PC-9 (cell line): ENCODE measurements around the gene LDHD. TPM values are rescaled to one million over a fixed set of nuclear protein-coding genes. Genes with fewer than 3 reads are reported as not detected.

ENCODE experiments used
- BruUV-seq: library from RNA; stranded (reverse); fragments of 400-500 nt; replicated peaks from 2 replicates; lab custom pipeline; 2021; lab: Mats Ljungman, UMichigan
- CTCF ChIA-PET: fragments of 300-600 bp; sonication (Branson Sonifier 250); formaldehyde crosslinking; loops from one replicate; lab custom pipeline; 2022; ENCODE audit warnings: antibody characterized with exemption; lab: Charles Lee
- POLR2A ChIA-PET: fragments of 300-600 bp; sonication (Branson Sonifier 250); formaldehyde crosslinking; loops from one replicate; lab custom pipeline; 2022; ENCODE audit warnings: antibody characterized with exemption; ENCODE audit not compliant: unreplicated experiment; lab: Charles Lee
- DNase-seq, 2 experiments: peaks; one replicate each; pipeline versions ENCODE4 v3.0.0 to v3.0.0-alpha.2; 2015 to 2022; ENCODE audit warnings: mixed read lengths in 1 of 2
- H2AFZ ChIP-seq: fragments of 200-600 bp; sonication (generic); 2 replicates; pipeline ENCODE4 v1.8.1; 2017; ENCODE audit warnings: antibody characterized with exemption
- H3F3A ChIP-seq: fragments of 200-600 bp; sonication (generic); 2 replicates; pipeline ENCODE4 v1.8.1; 2017; ENCODE audit warnings: antibody characterized with exemption, mild to moderate bottlenecking, low read depth; ENCODE audit not compliant: insufficient read depth
- H3K27ac ChIP-seq: fragments of 200-600 bp; sonication (generic); 2 replicates; pipeline ENCODE4 v1.6.1; 2016; ENCODE audit warnings: mixed run types
- H3K27me3 ChIP-seq: fragments of 200-600 bp; sonication (generic); 2 replicates; pipeline ENCODE4 v1.6.1; 2016; ENCODE audit warnings: low read depth, mixed run types; ENCODE audit not compliant: insufficient read depth
- H3K36me3 ChIP-seq: fragments of 200-600 bp; sonication (generic); 2 replicates; pipeline ENCODE4 v1.6.1; 2016; ENCODE audit warnings: low read depth, mixed run types
- H3K4me1 ChIP-seq: fragments of 200-600 bp; sonication (generic); replicated peaks from 2 replicates; pipeline ENCODE4 v1.6.1; 2016; ENCODE audit warnings: mixed run types; ENCODE audit not compliant: insufficient read depth
- H3K4me2 ChIP-seq: fragments of 200-600 bp; sonication (generic); 2 replicates; pipeline ENCODE4 v1.6.1; 2017; ENCODE audit warnings: mixed run types
- H3K4me3 ChIP-seq: fragments of 200-600 bp; sonication (generic); 2 replicates; pipeline ENCODE4 v1.6.1; 2016; ENCODE audit warnings: mixed run types
- H3K79me2 ChIP-seq: fragments of 200-600 bp; sonication (generic); 2 replicates; pipeline ENCODE4 v1.6.1; 2017; ENCODE audit warnings: low read depth, mixed run types
- H3K9me2 ChIP-seq: fragments of 200-600 bp; sonication (generic); 2 replicates; pipeline ENCODE4 v1.8.1; 2017; ENCODE audit warnings: mild to moderate bottlenecking; ENCODE audit not compliant: insufficient read depth
- H3K9me3 ChIP-seq: fragments of 200-600 bp; sonication (generic); 2 replicates; pipeline ENCODE4 v1.8.1; 2016; ENCODE audit warnings: low read depth; ENCODE audit not compliant: insufficient read depth
- H4K20me1 ChIP-seq: fragments of 200-600 bp; sonication (generic); 2 replicates; pipeline ENCODE4 v1.8.1; 2017; ENCODE audit not compliant: insufficient read depth
- CTCF ChIP-seq: fragments of 200-600 bp; sonication (generic); conservative IDR thresholded peaks from 2 replicates; pipeline ENCODE4 v1.6.1; 2017; ENCODE audit warnings: mixed run types, antibody characterized with exemption, mild to moderate bottlenecking, moderate library complexity
- EZH2 ChIP-seq: fragments of 200-600 bp; sonication (generic); IDR thresholded peaks from 2 replicates; pipeline ENCODE4 v1.8.0; 2017; ENCODE audit warnings: antibody characterized with exemption, low read depth
- intact Hi-C: fragments of 100-400 bp; cut with micrococcal nuclease; formaldehyde crosslinking; loops from one replicate; pipeline ENCODE4 v1.10.0; 2022; ENCODE audit not compliant: unreplicated experiment
- total RNA-seq: library from RNA; stranded (reverse); gene quantifications from 2 replicates; pipeline ENCODE4 v1.2.3, GENCODE V29; 2021

LDHD gene
- total RNA-seq, 1 experiment from 2014 or later, result 1.3 TPM

GRCh38 chr16:75063549-75064088 is 53.0 kb downstream of the LDHD start:
- no peaks in the 10 kb centered on the region for H3K27me3 ChIP-seq
- no peak overlapping the region for H3K4me3 ChIP-seq
- no peak overlapping the region for H2AFZ ChIP-seq
- H3F3A ChIP-seq, result peaks cover 53% of the 10 kb centered on the region
- H3K4me1 ChIP-seq, result peaks cover 81% of the 10 kb centered on the region
- no peaks in the 10 kb centered on the region; the same call in 1 of the 2 replicates for H3K9me2 ChIP-seq
- CTCF ChIA-PET, result interaction anchor here (0.7 to 0.8 kb wide), 2 partner anchors 34 to 48 kb away, joined by 3 read pairs; no protein-coding TSS in a partner anchor
- peaks cover 95% of the 10 kb centered on the region for H3K79me2 ChIP-seq
- no peak for DNase-seq
- H3K27ac ChIP-seq, result peak overlapping the region; percentile 86
- TF ChIP-seq CTCF (no peak), EZH2 (no peak)
- H4K20me1 ChIP-seq, result no peaks in the 10 kb centered on the region
- POLR2A ChIA-PET, result interaction anchor here (0.7 to 1.2 kb wide), 2 partner anchors 46 to 75 kb away, joined by 4 to 8 read pairs; no protein-coding TSS in a partner anchor
- intact Hi-C loops, result loop anchor here (2.0 kb wide), 2 partner anchors 19 to 33 kb away; no protein-coding TSS in a partner anchor
- BruUV-seq, result no TSS peak
- peak overlapping the region; percentile 94 for H3K4me2 ChIP-seq
- H3K36me3 ChIP-seq, result no peaks in the 10 kb centered on the region
- no peaks in the 10 kb centered on the region for H3K9me3 ChIP-seq

GRCh38 chr16:75062976-75063346 is 53.6 kb downstream of the LDHD start:
- intact Hi-C loops, result loop anchor here (1.0 kb wide), 1 partner anchor 65 kb away; no protein-coding TSS in a partner anchor
- Histone ChIP-seq H3K27ac (peak overlapping the region; percentile 86), H3F3A (peaks cover 53% of the 10 kb centered on the region), H3K4me3 (no peak overlapping the region), H3K79me2 (peaks cover 95% of the 10 kb centered on the region), H3K4me1 (peaks cover 77% of the 10 kb centered on the region), H3K9me2 (no peaks in the 10 kb centered on the region; the same call in 1 of the 2 replicates), H3K9me3 (no peaks in the 10 kb centered on the region), H3K27me3 (no peaks in the 10 kb centered on the region), H2AFZ (no peak overlapping the region), H4K20me1 (no peaks in the 10 kb centered on the region), H3K36me3 (no peaks in the 10 kb centered on the region), H3K4me2 (peak overlapping the region; percentile 94)
- DNase-seq, result peak in 1 of 2 experiments; percentile 15
- TSS peak; percentile 19 for BruUV-seq
- POLR2A ChIA-PET, result interaction anchor here (0.7 to 1.2 kb wide), 3 partner anchors 19 to 74 kb away, joined by 4 to 8 read pairs (median 5); no protein-coding TSS in a partner anchor
- no peak for TF ChIP-seq CTCF
- TF ChIP-seq EZH2, result no peak
- CTCF ChIA-PET, result interaction anchor here (0.6 to 0.8 kb wide), 2 partner anchors 46 to 48 kb away, joined by 3 read pairs; no protein-coding TSS in a partner anchor

- Histone ChIP-seq H3K79me2 (peaks cover 95% of the 10 kb centered on the region), H3K27ac (peak overlapping the region; percentile 86), H3K4me1 (peaks cover 71% of the 10 kb centered on the region), H3K27me3 (no peaks in the 10 kb centered on the region), H3K4me2 (peak overlapping the region; percentile 94), H3K9me2 (no peaks in the 10 kb centered on the region; the same call in 1 of the 2 replicates), H3F3A (peaks cover 53% of the 10 kb centered on the region), H3K9me3 (no peaks in the 10 kb centered on the region), H2AFZ (no peak overlapping the region), H3K4me3 (no peak overlapping the region), H3K36me3 (no peaks in the 10 kb centered on the region), H4K20me1 (no peaks in the 10 kb centered on the region)
- TF ChIP-seq EZH2 (no peak), CTCF (no peak)
- ChIA-PET CTCF (interaction anchor here (0.5 to 0.6 kb wide), 2 partner anchors 47 to 76 kb away, joined by 3 to 10 read pairs; no protein-coding TSS in a partner anchor), POLR2A (interaction anchor here (0.6 to 1.2 kb wide), 4 partner anchors 18 to 287 kb away, joined by 3 to 5 read pairs (median 4); partner anchors contain the start of genes FA2H and WDR59)
- peak; percentile 80 to 82 for DNase-seq
- no TSS peak for BruUV-seq
- intact Hi-C loops, result loop anchor here (1.0 kb wide), 1 partner anchor 64 kb away; no protein-coding TSS in a partner anchor
Observed at GRCh38 chr16:75062135-75062975, 54.2 kb downstream of the LDHD start.
